Stimulated activated memory B cell treated with anti-CD40 and anti-IgM and Interleukin-4, amounts not matched to agents 10 μg/mL and 1 μg/mL and 100 μg/mL, for 72 hours (primary cell): Measurements from ENCODE around the gene VWA3B.
"Not testable (repeated sequence)": the region's sequence is repeated elsewhere in the genome, so short reads cannot be mapped to it uniquely, and the experiment has no call there.

Experiments
- ATAC-seq: fragments of 150-1000 bp; cut with Tn5 transposase; 2 replicates; pipeline ENCODE4 v1.10.0; 2021
- H3K27ac Mint-ChIP-seq: one replicate; pipeline ENCODE4 v1.8.0; 2022; ENCODE audit warnings: mild to moderate bottlenecking, mixed read lengths
- H3K27me3 Mint-ChIP-seq: one replicate; pipeline ENCODE4 v1.8.0; 2022; ENCODE audit warnings: mixed read lengths
- H3K36me3 Mint-ChIP-seq: one replicate; pipeline ENCODE4 v1.8.0; 2022; ENCODE audit warnings: mixed read lengths
- H3K4me1 Mint-ChIP-seq: one replicate; pipeline ENCODE4 v1.8.0; 2022; ENCODE audit warnings: mixed read lengths
- H3K4me3 Mint-ChIP-seq: one replicate; pipeline ENCODE4 v1.8.0; 2022; ENCODE audit warnings: mild to moderate bottlenecking, moderate library complexity, mixed read lengths
- H3K9me3 Mint-ChIP-seq: one replicate; pipeline ENCODE4 v1.8.0; 2022; ENCODE audit warnings: mixed read lengths

VWA3B gene

DNA sequence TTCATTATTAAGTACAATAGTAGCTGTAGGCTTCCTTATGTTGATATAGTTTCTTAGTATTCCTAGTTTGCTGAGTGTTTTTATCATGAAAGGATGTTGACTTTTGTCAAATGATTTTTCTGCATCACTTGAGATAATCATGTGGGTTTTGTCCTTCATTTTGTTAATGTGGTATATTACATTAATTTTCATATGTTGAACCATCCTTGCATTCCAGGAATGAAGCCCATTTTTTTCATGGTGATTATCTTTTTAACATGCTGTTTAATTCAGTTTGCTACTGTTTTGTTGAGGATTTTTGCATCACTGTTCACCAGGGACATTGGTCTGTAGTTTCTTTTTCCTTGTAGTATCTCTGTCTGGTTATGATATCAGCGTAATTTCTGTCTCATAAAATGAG, 176.4 kb downstream of the VWA3B start:
- peaks cover 24% of the 10 kb centered on the region for H3K36me3 Mint-ChIP-seq
- H3K27me3 Mint-ChIP-seq = peaks cover 17% of the 10 kb centered on the region
- H3K4me1 Mint-ChIP-seq = no peaks in the 10 kb centered on the region
- no peak overlapping the region for H3K27ac Mint-ChIP-seq
- H3K9me3 Mint-ChIP-seq = peaks cover 16% of the 10 kb centered on the region
- ATAC-seq = no peak
- H3K4me3 Mint-ChIP-seq = no peak overlapping the region

DNA sequence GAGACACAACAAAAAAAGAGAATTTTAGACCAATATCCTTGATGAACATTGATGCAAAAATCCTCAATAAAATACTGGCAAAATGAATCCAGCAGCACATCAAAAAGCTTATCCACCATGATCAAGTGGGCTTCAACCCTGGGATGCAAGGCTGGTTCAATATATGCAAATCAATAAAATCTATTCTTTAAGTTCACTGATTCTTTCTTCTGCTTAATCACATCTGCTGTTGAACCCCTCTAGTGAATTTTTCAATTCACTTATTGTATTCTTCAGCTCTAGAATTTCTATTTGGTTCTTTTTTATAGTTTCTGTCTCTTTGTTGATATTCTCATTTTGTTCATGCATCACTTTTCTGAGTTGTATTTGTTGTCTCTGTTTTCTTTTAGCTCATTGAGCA, 181.3 kb downstream of the VWA3B start:
- H3K4me1 Mint-ChIP-seq, H3K4me3 Mint-ChIP-seq, H3K27me3 Mint-ChIP-seq, H3K27ac Mint-ChIP-seq, H3K9me3 Mint-ChIP-seq, ATAC-seq: not testable (repeated sequence)
- H3K36me3 Mint-ChIP-seq = peaks cover 14% of the 10 kb centered on the region

DNA sequence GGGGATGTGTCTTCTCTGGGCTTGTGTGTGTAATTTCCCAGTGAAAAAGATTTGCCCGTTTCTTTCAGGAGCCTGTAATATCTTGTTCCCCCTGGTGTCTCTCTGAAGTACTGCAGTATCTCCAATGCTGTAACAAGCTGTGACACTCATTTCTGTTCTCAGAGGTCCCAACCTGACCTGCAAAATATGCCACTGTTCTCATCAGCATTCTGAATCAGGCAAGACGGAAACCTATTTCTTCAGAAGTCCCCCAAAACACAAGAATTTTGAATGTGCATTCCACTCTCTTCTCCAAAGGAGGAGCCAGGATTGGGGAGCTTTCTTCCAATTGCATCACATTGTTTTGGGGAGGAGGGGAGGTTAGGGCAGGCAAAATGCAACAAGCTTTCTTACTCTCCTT, 182.3 kb downstream of the VWA3B start:
- H3K9me3 Mint-ChIP-seq = peaks cover 4% of the 10 kb centered on the region
- H3K27ac Mint-ChIP-seq = no peak overlapping the region
- ATAC-seq = peak; percentile 60
- H3K27me3 Mint-ChIP-seq = peaks cover 11% of the 10 kb centered on the region
- no peak overlapping the region for H3K4me3 Mint-ChIP-seq
- peaks cover 3% of the 10 kb centered on the region for H3K36me3 Mint-ChIP-seq
- H3K4me1 Mint-ChIP-seq = peaks cover 7% of the 10 kb centered on the region

DNA sequence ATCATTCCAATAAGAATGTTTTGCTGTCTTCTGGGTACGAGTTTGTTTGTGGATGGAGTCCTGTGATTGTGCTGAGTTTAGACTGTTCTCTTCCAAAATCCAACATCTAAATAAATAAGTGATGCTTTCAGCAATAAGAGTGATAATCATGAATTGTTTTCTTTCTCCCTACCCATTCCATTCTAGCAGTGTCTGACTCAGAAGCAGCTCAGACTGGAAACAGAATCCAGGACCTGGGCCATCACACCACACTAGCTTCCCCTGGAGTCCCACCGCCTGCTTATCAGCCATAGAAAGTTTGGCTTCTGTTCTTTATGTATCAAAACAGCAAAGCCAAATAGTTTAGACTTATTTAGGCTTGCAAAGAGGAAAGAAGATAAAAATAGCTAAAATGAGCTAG, 182.9 kb downstream of the VWA3B start:
- ATAC-seq = no peak
- H3K27ac Mint-ChIP-seq = no peak overlapping the region
- H3K36me3 Mint-ChIP-seq = no peaks in the 10 kb centered on the region
- H3K4me1 Mint-ChIP-seq = peaks cover 7% of the 10 kb centered on the region
- peaks cover 14% of the 10 kb centered on the region for H3K27me3 Mint-ChIP-seq
- H3K4me3 Mint-ChIP-seq = no peak overlapping the region
- H3K9me3 Mint-ChIP-seq = peaks cover 3% of the 10 kb centered on the region

DNA sequence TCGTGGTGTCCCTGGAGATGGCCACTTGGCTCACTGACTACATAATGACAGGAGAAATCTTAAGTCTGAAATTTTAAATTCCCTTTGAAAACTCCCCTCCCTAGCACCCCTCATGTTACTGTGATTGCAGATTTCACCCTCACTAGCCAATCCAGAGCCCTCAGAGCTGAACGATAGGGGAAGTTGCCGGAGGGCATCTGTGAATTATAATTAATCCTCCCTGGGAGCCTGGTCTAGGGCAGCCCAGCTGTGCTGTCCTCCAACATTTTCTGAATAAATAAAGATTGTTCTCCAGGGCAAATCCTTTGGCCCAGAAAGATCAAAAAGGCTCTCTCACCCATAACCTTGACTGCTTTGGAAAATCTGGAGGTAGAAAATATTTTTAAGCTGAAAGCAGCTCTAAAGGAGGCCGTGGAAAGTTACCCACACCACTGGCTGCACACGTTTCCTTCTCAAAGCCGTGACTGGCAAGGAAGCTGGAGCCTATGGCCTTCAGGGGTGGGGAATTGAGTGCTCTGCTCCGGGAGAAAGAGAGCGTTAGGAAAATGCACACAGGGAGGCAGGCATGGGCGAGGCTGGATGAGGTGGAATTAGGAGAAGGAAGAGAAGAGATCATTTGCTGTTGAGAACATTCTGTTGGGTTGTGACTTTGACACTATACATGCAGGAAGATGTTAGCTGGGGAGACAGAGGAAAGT, 190.3 kb downstream of the VWA3B start:
- Mint-ChIP-seq H3K36me3 (no peaks in the 10 kb centered on the region), H3K27ac (no peak overlapping the region), H3K4me1 (no peaks in the 10 kb centered on the region), H3K4me3 (no peak overlapping the region), H3K27me3 (peaks cover 43% of the 10 kb centered on the region), H3K9me3 (peaks cover 3% of the 10 kb centered on the region)
- no peak for ATAC-seq

DNA sequence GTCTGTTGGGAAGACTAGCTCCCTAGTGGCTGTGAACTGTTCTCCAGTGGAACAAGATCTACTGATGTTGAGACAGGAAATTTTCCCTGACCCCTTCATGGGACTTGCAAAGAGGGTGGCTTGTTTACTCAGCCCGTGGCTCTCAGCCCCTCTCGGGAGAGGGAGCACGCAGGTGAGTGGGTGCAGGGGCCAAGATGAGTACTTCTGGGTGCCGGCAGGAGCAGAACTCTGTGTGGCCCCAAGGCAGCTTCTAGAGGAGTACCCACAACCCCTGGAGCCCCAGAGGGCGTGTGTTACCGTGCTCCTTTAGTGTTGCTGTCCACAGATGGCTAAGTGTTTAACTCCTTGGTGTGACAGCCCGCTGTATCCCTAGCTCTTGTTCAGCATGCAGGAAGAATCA, 191.1 kb downstream of the VWA3B start:
- Mint-ChIP-seq H3K36me3 (no peaks in the 10 kb centered on the region), H3K4me3 (no peak overlapping the region), H3K27me3 (peaks cover 43% of the 10 kb centered on the region), H3K27ac (no peak overlapping the region), H3K4me1 (no peaks in the 10 kb centered on the region), H3K9me3 (peaks cover 3% of the 10 kb centered on the region)
- ATAC-seq = no peak

DNA sequence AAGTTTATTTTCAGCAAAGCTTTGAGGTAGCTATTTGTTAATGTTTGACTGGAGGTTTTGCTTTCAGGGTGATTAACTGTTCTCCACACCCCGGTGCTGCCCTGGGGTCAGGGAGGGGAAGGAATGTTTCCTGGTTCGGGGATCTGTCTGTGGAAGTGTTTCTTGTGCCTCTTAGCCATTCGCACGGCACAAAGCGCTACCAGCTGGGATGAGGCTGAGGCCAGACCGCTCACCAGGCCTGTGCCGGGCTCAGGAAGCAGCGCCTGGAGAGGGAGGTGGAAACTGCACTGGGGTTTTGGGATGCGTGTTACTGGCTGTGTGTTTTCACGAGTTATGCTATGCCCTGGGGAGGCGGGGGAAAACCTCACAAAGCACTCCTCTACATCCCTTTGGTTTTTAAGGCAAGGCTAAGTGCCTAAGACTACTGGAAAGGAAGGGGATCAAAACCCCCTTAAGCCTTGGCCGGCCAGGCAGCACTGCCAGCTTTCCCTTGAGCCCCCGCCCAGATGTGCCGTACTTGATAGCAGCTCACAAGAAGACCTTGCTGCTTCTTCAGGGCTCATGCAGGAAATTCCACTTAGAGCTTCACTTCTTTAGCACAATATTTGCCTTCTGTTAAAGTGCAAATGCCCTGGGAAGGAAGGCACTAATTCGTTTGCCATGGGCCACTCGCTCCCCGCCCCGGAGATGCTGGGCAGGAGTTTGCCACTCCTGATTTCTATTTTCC, 193.6 kb downstream of the VWA3B start:
- Mint-ChIP-seq H3K27ac (no peak overlapping the region), H3K27me3 (peaks cover 48% of the 10 kb centered on the region), H3K36me3 (no peaks in the 10 kb centered on the region), H3K4me3 (no peak overlapping the region), H3K4me1 (no peaks in the 10 kb centered on the region), H3K9me3 (peaks cover 3% of the 10 kb centered on the region)
- ATAC-seq = no peak

DNA sequence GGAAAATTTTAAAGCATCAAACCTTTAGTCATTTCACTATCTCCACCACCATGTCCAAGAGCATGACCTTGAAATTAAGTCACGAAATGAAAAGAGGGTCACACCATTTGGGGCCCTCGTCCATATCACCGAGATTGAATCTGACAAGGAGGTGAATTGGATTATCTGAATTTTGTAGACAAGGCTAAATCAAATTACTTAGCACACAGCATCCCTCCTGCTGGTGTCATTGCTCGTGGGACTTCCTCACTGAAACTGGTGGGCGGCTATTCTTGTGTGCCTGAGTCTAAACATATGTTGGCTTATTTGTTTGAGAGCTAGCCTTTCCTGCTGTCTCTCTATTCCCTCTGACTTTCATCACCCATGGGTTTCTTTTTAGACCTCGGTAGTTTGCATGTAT, 194.6 kb downstream of the VWA3B start:
- peaks cover 55% of the 10 kb centered on the region for H3K27me3 Mint-ChIP-seq
- peaks cover 4% of the 10 kb centered on the region for H3K9me3 Mint-ChIP-seq
- H3K4me3 Mint-ChIP-seq = no peak overlapping the region
- H3K4me1 Mint-ChIP-seq = no peaks in the 10 kb centered on the region
- peaks cover 2% of the 10 kb centered on the region for H3K36me3 Mint-ChIP-seq
- H3K27ac Mint-ChIP-seq = no peak overlapping the region
- no peak for ATAC-seq

DNA sequence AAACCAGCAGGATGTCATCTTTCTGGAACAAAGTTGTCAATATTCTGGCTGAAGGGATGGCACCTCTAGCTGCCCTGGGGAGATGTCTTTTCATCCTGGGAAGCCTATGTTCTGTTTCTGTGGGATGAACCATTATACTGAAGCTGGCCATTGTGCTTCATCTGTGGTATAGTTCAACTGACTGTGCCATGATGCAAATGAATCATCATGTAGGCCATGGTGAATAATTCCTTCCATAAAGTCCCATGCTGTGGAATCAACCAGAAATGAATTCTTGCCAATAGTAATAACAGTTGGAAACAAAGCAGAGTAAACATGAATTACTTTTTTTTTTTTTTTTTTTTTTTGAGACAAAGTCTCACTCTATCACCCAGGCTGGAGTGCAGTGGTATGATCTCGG, 195.1 kb downstream of the VWA3B start:
- peaks cover 7% of the 10 kb centered on the region for H3K9me3 Mint-ChIP-seq
- H3K36me3 Mint-ChIP-seq = peaks cover 5% of the 10 kb centered on the region
- H3K27me3 Mint-ChIP-seq = peaks cover 60% of the 10 kb centered on the region
- H3K4me1 Mint-ChIP-seq = no peaks in the 10 kb centered on the region
- no peak overlapping the region for H3K4me3 Mint-ChIP-seq
- no peak for ATAC-seq
- no peak overlapping the region for H3K27ac Mint-ChIP-seq

DNA sequence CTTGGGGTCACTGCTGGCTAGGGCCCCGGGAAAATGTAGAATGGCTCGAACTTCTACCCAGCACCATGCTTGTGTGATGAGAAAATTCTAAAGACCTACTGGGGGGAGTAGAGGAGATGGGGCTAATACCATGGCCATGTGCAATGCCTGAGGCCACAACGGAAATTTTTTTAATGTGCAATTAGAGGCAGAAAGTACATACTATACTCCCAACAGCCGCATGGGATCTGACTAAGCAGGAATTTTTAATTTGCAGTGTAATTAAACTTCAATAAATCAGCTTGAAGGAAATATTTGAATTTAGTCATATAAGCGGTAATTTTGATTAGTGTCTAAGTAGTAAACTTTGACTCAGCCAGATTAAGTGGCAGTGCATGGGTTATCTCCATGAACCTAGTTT, 206.1 kb downstream of the VWA3B start:
- no peak overlapping the region for H3K27ac Mint-ChIP-seq
- H3K9me3 Mint-ChIP-seq = peaks cover 17% of the 10 kb centered on the region
- peaks cover 49% of the 10 kb centered on the region for H3K27me3 Mint-ChIP-seq
- no peak overlapping the region for H3K4me3 Mint-ChIP-seq
- no peaks in the 10 kb centered on the region for H3K4me1 Mint-ChIP-seq
- peaks cover 9% of the 10 kb centered on the region for H3K36me3 Mint-ChIP-seq
- ATAC-seq = no peak

DNA sequence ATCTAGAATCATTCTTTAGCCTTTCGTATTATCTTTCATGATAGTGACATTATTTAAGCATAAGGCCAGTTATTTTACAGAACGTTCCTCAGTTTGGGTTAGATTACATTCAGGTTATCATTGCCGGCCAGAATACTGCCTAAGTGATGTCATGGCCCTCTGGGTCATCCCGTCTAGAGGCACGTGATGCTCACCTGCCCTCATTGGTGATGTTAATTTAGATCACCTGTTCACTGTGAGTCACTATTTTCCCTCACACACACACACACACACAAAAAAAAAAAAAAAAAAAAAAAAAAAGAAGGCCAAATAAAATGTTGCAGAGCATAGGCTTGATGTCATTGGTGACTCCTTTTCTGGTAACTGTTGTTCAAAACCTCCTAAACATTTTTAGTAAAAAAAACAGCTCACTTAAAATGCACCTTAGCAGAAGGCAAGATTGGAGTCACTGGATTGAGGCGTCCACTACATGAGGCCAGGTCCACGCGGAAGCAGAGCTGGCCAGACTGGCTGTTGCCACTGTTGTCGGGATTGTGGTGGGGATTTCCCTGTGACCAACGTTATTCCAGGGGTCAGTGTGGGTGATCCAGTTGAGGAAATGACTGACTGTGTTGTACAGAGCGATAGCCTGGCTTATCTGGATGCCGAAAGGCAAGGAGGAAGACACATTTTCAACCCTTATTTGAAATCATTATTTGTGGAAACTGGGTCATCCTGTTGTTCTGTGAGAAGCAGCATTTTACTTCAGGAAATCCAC, 207.1 kb downstream of the VWA3B start:
- no peak overlapping the region for H3K4me3 Mint-ChIP-seq
- peaks cover 14% of the 10 kb centered on the region for H3K9me3 Mint-ChIP-seq
- H3K4me1 Mint-ChIP-seq = no peaks in the 10 kb centered on the region
- H3K36me3 Mint-ChIP-seq = peaks cover 9% of the 10 kb centered on the region
- H3K27me3 Mint-ChIP-seq = peaks cover 49% of the 10 kb centered on the region
- ATAC-seq = no peak
- no peak overlapping the region for H3K27ac Mint-ChIP-seq

DNA sequence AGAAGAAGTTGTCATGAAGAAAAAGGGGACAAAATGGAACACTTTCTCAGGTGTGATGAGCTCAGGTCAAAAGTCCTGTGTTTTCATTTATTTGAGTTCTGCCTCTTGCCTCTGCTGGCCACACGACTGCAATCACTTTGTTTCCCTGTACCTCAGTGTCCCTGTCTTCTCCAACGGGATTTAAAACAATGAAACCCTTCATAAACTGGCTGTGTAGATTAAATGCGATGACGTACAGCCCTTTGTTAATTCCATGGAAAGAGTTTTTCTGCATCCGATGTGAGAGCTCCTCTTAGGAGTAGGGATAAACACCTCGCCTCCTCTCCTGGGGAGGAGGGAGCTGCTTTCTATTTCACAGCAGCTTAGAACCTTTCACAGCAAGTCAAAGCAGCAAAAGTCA, 207.7 kb downstream of the VWA3B start:
- Mint-ChIP-seq H3K36me3 (peaks cover 5% of the 10 kb centered on the region), H3K4me3 (no peak overlapping the region), H3K9me3 (peaks cover 11% of the 10 kb centered on the region), H3K27me3 (peaks cover 47% of the 10 kb centered on the region), H3K4me1 (no peaks in the 10 kb centered on the region), H3K27ac (no peak overlapping the region)
- no peak for ATAC-seq

DNA sequence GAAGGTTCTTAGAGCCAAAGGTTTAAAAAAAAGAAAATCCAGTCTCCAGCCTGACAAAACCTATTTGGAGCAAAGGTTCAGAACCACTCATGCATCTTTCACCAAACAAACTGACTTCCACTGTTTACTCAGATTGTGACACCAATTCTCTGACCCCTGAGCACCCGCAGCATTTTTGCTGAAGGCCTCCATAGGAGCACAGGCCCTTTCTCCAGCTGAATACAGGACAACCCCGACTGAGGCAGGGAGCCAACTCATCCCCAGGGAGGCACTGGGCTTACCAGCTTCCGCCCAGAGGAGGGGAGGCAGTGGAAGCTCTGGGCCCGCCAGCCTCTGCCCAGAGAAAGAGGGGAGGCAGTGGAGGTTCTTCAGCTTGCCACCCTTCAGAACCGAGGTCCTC, 208.3 kb downstream of the VWA3B start:
- Mint-ChIP-seq H3K4me3 (no peak overlapping the region), H3K36me3 (no peaks in the 10 kb centered on the region), H3K9me3 (peaks cover 6% of the 10 kb centered on the region), H3K4me1 (no peaks in the 10 kb centered on the region), H3K27me3 (peaks cover 43% of the 10 kb centered on the region), H3K27ac (no peak overlapping the region)
- no peak for ATAC-seq

DNA sequence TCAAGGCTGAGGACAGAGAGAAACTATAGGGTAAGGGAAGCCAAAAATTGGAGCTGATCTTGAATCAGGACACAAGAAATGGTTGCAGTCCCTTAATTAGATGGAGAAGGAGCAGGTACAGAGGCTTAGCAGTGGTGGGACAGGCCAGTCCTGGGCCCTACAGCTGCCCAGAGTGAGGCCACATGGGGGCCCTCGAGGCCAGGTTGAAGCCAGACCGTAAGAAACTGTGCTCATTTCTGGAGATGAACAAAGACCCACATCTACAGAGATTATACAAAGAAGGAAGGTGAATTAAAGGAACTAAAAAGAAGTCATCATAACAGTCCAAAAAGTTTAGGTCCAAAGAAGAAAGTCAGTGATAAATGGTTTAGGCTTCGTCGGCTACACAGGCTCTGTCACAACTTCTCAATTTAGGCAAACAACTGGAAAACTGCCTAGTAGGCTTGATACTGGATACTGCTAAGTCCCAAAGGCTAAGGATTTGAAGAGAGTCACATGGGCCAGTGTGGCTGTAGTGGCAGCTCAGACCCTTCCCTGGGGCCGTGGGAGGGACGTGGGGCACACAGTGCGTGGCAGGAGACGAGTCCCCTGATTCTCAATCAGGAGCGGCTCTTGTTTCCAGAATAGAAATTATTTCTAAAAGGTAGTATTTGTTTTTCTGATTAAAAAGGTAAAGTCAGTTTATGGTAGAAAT, 208.9 kb downstream of the VWA3B start:
- ATAC-seq = no peak
- H3K36me3 Mint-ChIP-seq = no peaks in the 10 kb centered on the region
- H3K27ac Mint-ChIP-seq = no peak overlapping the region
- peaks cover 43% of the 10 kb centered on the region for H3K27me3 Mint-ChIP-seq
- no peaks in the 10 kb centered on the region for H3K4me1 Mint-ChIP-seq
- peaks cover 4% of the 10 kb centered on the region for H3K9me3 Mint-ChIP-seq
- no peak overlapping the region for H3K4me3 Mint-ChIP-seq

DNA sequence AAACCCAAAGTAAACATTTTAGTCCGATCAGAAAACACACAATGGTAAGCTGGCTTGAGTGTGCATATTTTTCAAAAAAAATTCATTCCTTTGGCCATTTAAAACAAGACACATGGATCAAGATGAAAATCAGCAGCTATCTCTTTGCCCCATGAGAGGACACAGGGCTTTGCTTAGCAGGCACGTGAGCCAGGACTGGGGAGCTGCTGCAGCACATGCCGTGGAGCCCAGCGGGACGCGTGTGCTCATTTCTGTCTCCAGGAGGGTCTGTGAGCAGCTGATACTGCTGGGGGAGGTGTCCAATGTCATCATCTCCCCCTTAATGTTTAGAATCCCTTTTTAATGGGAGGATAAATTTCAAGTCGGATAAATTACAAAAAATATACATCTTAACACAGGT, 209.5 kb downstream of the VWA3B start:
- Mint-ChIP-seq H3K9me3 (no peaks in the 10 kb centered on the region), H3K36me3 (no peaks in the 10 kb centered on the region), H3K4me3 (no peak overlapping the region), H3K27me3 (peaks cover 39% of the 10 kb centered on the region), H3K27ac (no peak overlapping the region), H3K4me1 (no peaks in the 10 kb centered on the region)
- no peak for ATAC-seq
